A204.1 (cell line): ENCODE data around the gene PXN.
"Not testable (repeated sequence)": the region's sequence is repeated elsewhere in the genome, so short reads cannot be mapped to it uniquely, and the experiment has no call there.

Experiments used
- FAIRE-seq: peaks from 2 replicates; lab custom pipeline; 2012; peaks lifted over from hg19 to GRCh38; lab: Jason Lieb, UNC

The PXN gene

DNA sequence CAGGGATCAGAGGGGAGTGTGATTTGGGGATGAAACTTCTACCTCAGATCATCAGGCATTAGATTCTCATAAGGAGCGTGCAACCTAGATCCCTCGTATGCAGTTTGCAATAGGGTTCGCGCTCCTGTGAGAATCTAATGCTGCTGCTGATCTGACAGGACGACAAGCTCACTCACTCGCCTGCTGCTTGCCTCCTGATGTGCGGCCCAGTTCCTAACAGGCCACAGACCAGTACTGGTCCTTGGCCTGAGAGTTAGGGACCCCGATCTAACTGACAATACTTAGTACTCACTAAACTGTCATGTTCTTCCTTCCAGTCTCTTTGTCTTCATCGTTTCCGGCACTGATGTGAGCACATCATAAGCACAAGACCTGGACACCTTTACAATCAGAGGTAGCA is 59.3 kb downstream of the PXN start:
- no peak for FAIRE-seq

DNA sequence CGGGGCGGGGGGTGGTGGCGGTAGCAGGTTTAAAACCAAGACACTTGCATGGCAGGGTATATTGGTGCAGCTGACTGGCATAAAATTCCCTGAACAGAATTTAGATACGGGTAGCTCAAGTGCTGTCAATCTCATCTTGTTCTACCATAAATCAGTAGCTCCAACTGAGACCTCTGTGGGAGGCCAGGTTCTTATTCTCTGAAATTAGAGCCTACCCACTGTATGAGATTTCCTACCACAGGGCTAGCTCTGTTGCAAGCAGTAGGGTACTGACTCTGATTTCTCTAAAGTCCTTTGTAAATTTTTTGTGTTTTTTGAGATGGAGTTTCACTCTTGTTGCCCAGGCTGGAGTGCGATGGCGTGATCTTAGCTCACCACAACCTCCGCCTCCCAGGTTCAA is 61.4 kb downstream of the PXN start:
- no peak for FAIRE-seq

DNA sequence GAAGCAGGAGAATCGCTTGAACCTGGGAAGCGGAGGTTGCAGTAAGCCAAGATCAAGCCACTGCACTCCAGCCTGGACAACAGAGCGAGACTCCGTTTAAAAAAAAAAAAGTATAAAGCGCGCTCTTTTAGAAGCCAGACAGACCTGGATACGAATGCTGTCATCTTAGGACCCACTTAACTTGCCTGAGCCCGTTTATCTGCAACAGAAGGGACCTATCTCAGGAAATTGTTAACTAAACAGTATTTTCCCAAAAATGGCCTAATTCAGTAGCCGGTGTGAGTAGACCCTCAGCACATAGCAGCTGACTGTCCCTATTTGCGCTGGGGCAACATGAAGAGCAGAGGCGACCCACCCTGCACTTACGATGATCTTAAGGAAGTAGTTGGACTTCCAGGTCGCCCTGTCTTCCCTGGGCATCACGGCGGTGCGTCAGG is 65.1 kb downstream of the PXN start:
- no peak for FAIRE-seq

DNA sequence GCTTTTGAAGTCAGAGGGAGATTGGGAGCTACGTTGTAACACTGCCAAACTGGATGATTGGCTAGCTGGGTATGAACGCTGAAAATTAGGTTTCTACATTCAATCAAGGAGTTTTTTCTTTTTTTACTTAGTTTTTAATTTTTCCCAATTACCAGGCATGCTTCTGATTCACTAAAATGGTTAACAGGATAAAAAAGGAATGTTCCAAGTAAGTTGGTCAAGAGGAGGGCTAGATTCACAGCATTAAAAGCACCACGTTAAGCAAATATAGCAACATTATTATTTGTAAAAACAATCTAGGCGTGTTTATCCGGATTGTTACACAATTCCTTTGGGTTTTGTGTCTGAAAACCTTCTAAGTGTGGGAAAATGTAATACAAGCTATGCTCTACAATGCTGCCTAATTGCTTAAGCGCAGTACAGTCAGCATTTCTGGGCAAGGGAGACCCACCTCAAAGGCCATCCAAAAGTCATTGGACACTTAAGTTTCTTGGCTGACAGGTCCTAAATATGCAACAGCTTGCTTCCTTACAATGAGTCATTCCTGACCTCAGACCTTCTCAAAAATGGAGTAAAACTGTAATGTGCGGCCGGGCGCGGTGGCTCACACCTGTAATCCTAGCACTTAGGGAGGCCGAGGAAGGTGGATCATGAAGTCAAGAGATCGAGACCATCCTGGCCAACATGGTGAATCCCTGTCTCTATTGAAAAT is 65.8 kb downstream of the PXN start:
- FAIRE-seq = no peak

DNA sequence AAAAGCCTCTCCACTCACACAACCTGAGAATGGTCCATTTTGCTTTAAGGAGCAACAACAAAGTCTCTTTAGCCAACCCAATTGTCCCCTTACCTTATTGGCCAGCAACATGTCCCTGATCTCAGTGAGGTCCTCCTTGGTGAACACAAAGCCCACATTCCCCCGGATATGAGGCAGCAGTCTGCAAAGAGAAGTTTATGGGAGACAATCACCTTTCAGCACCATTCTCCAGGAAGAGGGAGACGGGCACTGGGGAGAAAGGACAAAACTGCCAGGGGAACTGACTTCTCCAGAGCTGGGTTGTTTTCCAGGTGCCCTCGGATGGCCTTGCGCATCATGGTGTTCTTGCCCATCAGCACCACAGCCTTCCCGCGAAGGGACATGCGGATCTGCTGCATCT is 66.5 kb downstream of the PXN start:
- FAIRE-seq = no peak

DNA sequence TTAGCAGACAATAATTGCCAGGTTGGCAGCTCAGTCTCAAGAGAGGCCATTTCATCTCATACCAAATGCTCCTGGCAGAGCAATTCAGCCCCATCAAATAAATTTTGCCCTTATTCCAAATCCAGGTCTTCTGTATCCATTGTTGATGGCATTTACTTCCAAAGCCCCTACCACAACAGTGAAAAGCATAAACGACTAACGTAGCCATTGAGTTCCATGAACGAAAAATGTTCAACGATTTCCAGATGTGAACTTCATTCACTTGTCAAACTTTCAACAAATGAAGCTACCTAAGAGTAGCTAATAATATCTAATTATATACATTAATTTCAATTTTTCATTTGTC is 68.0 kb downstream of the PXN start:
- FAIRE-seq = no peak

DNA sequence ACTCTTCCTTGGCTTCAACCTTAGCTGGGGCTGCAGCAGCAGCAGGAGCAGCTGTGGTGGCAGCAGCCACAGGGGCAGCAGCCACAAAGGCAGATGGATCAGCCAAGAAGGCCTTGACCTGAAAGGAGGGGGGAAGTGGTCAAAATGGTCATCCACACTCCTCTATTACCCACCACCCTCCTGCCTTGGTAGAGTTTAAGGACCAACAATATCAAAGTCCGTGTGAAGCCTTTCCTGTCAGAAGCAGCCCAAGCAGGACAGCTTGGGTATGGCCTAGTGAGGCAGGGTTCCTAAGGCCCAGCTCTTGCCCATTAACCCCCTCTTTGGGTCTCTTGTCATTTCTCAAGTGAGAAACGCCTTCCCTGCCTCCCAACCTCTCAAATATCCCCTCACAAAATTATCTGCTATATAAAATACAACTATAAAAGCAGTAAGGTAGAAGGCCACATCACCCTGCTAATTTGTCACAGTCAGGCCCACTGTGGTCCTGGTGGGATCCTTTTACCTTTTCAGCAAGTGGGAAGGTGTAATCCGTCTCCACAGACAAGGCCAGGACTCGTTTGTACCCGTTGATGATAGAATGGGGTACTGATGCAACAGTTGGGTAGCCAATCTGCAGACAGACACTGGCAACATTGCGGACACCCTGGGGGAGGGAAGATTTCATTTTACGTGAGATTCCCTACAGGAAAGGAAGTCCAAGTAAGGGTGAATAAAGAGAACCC is 68.6 kb downstream of the PXN start:
- FAIRE-seq = not testable (repeated sequence)

DNA sequence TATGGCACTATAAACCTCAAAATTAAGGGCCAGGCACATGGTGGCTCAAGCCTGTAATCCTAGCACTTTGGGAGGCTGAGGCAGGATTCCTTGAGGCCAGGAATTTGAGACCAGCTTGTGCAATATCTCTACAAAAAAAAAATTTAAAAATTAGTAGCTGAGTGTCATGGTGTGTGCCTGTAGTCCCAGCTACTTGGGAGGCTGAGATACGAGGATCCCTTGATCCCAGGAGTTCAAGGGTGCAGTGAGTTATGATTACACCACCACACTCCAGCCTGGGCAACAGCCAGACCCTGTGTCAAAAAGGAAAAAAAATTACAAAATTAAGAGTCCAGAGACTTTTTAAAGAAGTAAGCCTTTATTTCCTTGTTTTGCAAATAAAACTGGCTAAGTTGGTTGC is 69.2 kb downstream of the PXN start:
- no peak for FAIRE-seq

DNA sequence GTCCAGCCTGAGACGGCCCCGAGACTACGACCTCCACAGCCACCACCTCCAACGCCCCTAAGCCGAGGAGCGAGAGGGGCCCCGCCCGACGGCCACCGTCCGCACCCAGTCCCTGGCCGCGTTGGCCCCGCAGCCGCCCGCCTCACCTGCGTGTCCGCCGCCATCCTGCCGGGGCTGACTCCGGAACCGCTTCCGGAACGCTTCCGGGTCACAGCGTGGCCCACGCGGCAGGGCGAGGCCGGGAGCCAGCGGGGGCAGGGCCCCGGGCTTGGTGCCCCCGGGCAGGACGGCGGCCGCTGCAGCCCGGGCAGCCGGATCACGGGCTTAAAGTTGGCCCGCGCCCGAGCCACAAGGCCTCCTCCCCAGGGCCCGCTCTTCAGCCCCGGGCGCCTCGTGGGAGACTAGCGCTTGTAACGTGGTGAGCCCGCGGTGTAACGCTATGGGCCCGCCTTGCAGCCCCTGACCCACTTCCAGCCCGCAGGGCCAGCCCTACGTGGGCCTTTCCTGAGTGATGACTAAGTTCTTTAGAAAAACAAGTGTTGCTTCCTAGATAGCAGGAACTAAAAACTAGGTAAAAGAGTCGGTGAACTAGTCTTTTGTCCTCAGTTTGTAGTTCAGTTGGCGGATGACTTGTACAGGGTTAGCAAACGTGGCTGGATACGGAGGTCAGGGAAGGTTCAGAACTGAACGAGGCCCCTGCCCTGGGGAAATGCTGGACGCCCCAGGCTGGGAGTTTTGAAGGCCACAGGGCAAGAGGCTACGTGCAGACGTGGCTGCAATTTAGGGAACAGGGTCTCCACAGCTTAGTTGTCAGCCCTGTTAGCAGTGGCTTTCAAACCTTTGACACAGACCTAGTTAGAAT is 70.8 kb downstream of the PXN start, which contains the start of gene GCN1:
GCN1 (minus strand) TSS at position 182 of the 862 bp plus-strand sequence; CDS start at position 164, 18 bp downstream.
- FAIRE-seq = no peak

DNA sequence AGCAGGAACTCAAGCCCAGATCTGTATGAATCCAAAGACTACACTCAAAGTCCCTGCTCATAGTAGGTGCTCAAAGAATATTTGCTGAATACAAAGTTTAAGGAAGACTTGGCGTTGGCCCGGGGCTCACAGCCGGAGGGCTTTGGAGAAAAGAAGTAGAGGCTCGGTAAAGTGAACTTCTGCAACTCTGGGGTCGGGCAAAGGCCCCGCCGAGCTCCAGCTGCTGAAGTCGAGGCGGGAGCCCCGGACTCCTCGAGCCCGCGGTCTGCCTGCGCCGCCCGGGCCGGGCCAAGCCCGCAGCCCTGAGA is 71.3 kb downstream of the PXN start:
- no peak for FAIRE-seq

DNA sequence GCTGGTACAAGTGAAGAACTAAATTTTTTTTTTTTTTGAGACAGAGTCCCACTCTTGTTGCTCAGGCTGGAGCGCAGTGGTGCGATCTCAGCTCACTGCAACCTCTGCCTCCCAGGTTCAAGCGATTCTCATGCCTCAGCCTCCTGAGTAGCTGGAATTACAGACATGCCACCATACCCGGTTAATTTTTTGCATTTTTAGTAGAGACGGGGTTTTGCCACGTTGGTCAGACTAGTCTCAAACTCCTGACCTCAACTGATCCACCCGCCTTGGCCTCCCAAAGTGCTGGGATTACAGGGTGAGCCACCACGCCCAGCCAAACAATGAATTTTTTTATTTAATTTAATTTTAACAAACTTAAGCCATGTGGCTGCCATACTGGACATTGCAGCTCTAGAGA is 72.2 kb downstream of the PXN start:
- FAIRE-seq = not testable (repeated sequence)

DNA sequence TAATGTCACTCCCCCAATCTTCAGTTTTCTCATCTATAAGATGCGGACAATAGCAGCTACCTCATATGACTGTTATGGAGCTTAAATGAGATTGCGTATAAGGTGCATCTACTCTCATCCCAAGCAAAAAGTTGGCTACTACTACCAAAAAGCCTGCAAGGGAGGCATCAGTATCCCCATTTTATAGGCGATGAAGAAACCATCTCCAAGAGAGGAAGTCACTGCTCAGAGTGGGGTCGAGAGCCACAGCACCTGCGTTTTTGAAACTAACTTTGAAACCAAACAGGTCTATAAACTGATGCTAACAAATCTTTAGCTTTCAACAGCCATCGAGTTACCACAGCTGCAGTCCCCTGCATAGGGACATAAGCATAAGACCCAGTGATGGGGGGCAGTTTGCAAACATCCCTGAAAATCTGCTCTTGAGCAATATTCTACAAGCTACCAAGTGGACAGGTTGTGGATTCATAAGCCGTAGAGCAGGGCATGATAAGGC is 74.5 kb downstream of the PXN start:
- FAIRE-seq = no peak

DNA sequence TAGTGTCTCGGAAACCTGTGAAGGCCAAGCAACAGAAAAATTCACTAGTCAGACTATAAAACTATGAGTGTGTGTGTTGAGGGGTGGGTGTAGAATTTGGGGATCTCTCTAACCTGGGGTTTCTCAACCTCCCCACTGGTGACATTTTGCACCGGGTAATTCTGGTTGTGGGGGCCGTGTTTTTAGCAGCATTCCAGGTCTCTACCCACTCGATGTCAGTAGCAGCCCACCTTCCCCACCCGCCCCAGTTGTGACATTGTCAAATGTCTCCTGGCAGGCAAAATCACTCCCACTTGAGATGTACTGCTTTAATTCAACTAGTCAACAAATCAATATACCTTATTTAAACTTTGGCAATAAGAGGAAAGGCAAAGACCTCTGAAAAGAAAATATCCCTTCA is 75.1 kb downstream of the PXN start:
- FAIRE-seq = no peak

DNA sequence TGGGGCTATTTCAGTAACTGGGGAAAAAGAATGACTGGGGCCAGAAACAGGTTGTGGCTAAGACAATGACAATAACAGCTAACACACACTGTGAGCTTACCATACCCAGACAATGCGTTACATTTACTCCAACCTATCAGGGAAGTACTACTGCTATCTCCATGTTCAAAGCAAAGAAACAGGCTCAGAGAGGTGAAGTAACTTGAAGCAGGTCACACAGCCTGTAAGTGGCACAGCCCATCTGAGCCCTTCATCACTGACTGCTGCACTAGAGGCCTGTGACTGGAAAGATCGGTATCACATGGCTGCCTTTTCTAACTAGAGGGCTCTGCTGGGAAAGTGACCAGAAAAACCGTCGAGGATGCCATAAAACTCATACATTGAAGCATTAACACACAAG is 78.9 kb downstream of the PXN start:
- no peak for FAIRE-seq

DNA sequence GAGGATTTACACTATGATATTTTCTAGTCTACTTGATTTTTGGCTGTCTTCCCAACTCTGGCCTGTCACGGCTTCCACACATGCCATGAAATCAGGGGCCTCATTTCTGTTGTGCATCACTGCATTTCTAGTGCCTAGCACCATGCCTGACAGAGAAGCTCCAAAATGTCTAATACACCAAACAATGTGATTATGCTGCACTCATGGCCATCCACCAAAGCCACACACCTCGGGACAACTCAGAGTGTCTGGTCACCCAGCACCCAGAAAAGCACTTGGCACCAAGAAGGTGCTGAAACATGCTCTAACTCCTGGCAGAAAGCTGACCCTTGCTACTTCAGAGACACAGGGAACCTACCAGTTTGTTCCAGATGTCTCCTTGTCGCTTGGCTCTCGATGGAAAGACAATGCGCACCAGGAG is 82.3 kb downstream of the PXN start:
- FAIRE-seq = no peak

DNA sequence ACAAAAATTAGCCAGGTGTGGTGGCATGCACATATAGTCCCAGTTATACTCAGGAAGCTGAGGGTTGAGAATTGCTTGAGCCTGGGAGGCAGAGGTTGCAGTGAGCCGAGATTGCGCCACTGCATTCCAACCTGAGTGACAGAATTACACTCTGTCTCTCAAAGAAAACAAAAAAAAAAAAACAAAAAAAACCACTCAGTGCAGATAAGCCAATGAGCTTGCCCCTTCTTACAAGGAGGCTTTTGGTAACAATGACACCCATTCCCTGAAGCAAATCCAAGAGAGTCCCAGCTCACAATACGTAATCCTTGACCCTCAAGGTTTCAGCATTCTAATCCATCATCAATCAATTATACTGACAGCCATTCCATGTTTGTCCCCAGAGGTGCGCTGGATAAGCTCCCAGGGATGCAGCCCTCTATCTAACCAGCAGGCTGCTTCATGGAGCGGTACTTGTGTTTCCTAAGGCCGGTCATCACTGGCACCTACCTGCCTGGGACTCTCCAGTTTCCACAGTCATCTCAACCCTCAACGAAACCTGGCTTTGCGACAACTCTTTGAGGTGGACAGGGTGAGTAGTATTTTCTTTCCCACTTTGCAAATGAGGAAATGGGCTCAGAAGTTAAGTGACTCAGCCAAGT is 83.4 kb downstream of the PXN start:
- FAIRE-seq = no peak

DNA sequence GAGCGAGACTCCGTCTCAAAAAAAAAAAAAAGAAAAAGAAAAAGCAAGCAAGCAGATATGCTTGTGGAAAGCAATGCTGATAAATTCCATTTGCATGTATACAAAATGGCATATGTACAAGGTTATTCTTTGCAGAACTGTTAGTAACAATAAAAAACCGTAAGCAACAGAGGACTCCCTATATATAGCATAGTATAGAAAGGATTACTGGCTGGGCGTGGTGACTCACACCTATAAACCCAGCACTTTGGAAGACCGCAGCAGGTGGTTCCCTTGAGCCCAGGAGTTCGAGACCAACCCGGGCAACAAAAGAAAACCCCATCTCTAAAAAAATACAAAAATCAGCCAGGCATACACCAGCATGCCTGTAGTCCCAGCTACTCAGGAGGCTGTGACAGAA is 84.6 kb downstream of the PXN start:
- no peak for FAIRE-seq

DNA sequence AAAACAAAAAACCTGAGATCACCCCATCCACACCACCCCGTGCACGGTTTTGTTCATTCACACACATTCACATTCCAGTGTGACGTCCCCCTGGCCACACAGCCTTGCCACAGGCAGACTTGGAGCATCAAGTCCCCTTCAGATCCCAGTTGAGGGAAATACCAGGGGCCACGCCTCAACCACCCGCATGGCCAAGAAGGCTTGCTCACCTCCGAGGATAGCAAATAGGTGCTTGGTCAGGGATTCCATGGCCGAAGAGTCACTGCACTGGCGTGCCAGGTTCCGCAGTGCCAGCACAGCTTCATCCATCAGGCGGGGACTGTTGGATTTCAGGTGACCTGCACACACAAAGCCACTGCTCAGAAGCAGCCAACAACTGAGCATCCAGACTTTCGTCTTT is 90.0 kb downstream of the PXN start:
- no peak for FAIRE-seq

DNA sequence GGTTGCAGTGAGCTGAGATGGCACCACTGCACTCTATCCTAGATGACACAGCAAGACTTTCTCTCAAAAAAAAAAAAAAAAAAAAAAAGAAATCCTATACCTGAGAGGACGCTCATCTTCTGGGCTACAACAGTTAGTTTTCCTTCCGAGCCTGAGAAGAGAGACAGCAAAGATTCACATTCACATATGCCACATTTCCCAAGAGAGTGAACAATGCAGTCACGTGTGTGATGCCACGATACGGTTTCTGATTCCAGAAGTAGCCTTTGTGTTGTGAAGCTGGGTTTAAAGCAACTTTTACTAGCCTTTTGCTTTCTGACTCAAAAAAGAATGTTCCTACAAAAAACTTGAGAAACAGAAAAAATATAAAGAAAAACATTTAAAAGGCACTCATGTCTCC is 90.5 kb downstream of the PXN start:
- FAIRE-seq = no peak

DNA sequence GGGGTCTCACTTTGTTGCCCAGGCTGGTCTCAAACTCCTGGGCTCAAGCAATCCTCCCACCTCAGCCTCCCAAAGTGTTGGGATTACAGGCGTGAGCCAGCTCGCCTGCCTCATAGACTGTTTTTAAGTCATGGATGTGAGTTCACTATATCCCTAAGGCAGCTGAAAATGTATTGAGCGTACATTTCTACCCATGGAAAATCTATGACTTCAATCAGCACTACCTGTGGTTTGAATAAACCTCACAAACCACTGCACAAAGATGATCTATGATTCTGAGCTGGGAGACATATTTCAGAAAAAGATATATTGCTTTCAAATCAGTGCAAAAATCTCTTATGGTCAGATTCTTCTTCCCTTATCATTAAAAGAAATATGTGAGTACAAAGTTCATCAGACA is 93.5 kb downstream of the PXN start:
- FAIRE-seq = no peak

DNA sequence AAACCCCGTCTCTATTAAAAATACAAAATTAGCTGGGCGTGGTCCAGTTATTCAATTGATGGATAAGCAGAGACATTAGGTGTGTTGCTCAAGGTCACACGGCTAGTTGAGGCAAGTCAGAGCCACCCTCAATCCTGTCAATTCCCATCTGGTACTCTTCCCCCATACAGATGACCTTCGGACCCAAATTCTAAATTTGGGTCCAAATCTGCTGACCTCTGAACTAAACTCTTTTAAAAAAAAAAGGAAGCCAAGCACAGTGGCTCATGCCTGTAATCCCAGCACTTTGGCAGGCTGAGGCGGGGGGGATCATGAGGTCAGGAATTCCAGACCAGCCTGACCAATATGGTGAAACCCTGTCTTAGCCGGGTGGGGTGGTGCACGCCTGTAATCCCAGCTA is 94.9 kb downstream of the PXN start:
- no peak for FAIRE-seq

DNA sequence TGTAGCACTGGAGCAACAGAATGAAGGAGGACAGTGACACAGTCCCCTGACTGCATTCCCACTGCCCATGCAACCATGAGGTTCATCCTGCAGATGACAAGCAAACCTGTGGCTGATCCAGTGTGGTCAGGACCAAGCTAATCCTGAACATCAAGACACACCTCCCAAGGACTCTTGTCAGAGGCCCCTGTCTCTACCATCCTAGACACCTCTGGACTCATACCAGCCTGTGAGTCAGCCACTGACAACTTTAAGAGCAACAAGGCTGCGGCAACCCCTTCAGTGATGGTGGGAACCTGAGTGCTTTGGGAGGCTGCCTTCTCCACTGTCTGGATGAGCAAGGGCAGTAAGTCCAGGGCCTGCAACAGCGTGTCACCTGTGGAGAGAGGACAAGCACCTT is 95.6 kb downstream of the PXN start:
- no peak for FAIRE-seq

DNA sequence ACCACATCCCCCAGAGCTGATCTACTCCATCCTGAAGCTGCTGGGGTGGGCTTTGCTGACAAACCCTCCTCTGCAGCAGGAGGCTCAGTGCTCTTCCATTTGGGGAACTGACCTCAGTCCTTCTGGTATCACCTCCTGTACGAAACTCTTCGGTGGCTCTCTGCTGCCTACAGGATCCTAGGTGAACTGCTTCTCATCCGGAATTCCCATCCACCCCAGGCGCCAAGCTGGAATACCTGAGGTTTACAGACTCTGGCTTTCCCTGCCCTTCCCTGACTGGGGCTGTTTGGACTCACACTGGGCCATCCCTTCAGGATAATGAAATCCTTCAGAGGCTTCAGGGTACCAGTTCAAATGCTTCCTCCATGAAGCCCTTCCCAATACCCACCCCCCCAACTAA is 97.2 kb downstream of the PXN start:
- FAIRE-seq = no peak
